Loucy (cell line): ENCODE results near the gene DUSP9.

Experiments
- EZH2phosphoT487 ChIP-seq: fragments of 200-600 bp; IDR thresholded peaks from 2 replicates; pipeline ENCODE4 v1.6.1; 2018; ENCODE audit warnings: antibody characterized with exemption, mild to moderate bottlenecking, moderate library complexity, borderline replicate concordance
- TF ChIP-seq, protein P1 (sequence below): fragments of 200-600 bp; sonication (generic); conservative IDR thresholded peaks from 2 replicates; pipeline ENCODE4 v1.5.1; 2014; ENCODE audit warnings: mild to moderate bottlenecking, antibody characterized with exemption, low read length

- TF ChIP-seq, protein P1, sequence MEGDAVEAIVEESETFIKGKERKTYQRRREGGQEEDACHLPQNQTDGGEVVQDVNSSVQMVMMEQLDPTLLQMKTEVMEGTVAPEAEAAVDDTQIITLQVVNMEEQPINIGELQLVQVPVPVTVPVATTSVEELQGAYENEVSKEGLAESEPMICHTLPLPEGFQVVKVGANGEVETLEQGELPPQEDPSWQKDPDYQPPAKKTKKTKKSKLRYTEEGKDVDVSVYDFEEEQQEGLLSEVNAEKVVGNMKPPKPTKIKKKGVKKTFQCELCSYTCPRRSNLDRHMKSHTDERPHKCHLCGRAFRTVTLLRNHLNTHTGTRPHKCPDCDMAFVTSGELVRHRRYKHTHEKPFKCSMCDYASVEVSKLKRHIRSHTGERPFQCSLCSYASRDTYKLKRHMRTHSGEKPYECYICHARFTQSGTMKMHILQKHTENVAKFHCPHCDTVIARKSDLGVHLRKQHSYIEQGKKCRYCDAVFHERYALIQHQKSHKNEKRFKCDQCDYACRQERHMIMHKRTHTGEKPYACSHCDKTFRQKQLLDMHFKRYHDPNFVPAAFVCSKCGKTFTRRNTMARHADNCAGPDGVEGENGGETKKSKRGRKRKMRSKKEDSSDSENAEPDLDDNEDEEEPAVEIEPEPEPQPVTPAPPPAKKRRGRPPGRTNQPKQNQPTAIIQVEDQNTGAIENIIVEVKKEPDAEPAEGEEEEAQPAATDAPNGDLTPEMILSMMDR, result no peak
- no peak for TF ChIP-seq EZH2phosphoT487
These were observed 23.5 kb upstream of the DUSP9 start for GRCh38 chrX:153623310-153624029.
